ENCODE results near the gene MCM10.

MCM10 gene

GRCh38 chr10:13143766-13144165 lies 17.6 kb upstream of the MCM10 start:
- no peaks in the 10 kb centered on the region for H3K36me3 ChIP-seq (replicated peaks; ENCODE audit: low read depth, low read length)
- H4K20me1 ChIP-seq (ENCODE audit: insufficient read depth, low read length): no peaks in the 10 kb centered on the region
- no peak overlapping the region for H2AFZ ChIP-seq (ENCODE audit: low read depth, low read length)
- no peak overlapping the region for H3K4me3 ChIP-seq (ENCODE audit: low read length)
- TF ChIP-seq EZH2phosphoT487 (IDR thresholded peaks at IDR 0.05; ENCODE audit: low read depth): no peak
- TF ChIP-seq CTCF (IDR thresholded peaks at IDR 0.05; ENCODE audit: low read depth, low read length): no peak
- H3K79me2 ChIP-seq (ENCODE audit: low read length): no peaks in the 10 kb centered on the region
- no peak overlapping the region for H3K27ac ChIP-seq (ENCODE audit: low read length)
- no peak overlapping the region for H3K4me2 ChIP-seq (ENCODE audit: low read length)
- no peak overlapping the region for H3K9ac ChIP-seq (ENCODE audit: low read length)
- H3K27me3 ChIP-seq (ENCODE audit: low read depth, low read length): no peaks in the 10 kb centered on the region
- no peaks in the 10 kb centered on the region for H3K9me3 ChIP-seq (ENCODE audit: insufficient read depth, low read length)
- no peaks in the 10 kb centered on the region for H3K4me1 ChIP-seq (ENCODE audit: low read length)

- no peak overlapping the region for H3K27ac ChIP-seq (ENCODE audit: low read length)
- H3K79me2 ChIP-seq (ENCODE audit: low read length): no peaks in the 10 kb centered on the region
- H2AFZ ChIP-seq (ENCODE audit: low read depth, low read length): no peak overlapping the region
- H3K36me3 ChIP-seq (replicated peaks; ENCODE audit: low read depth, low read length): no peaks in the 10 kb centered on the region
- H3K9ac ChIP-seq (ENCODE audit: low read length): no peak overlapping the region
- no peaks in the 10 kb centered on the region for H3K4me1 ChIP-seq (ENCODE audit: low read length)
- no peaks in the 10 kb centered on the region for H4K20me1 ChIP-seq (ENCODE audit: insufficient read depth, low read length)
- no peak overlapping the region for H3K4me2 ChIP-seq (ENCODE audit: low read length)
- H3K4me3 ChIP-seq (ENCODE audit: low read length): no peak overlapping the region
- H3K9me3 ChIP-seq (ENCODE audit: insufficient read depth, low read length): no peaks in the 10 kb centered on the region
- H3K27me3 ChIP-seq (ENCODE audit: low read depth, low read length): no peaks in the 10 kb centered on the region
- TF ChIP-seq CTCF (IDR thresholded peaks at IDR 0.05; ENCODE audit: low read depth, low read length) (no peak), EZH2phosphoT487 (IDR thresholded peaks at IDR 0.05; ENCODE audit: low read depth) (no peak)
Observed at GRCh38 chr10:13144814-13145213, 16.5 kb upstream of the MCM10 start.

- H4K20me1 ChIP-seq (ENCODE audit: insufficient read depth, low read length): no peaks in the 10 kb centered on the region
- TF ChIP-seq EZH2phosphoT487 (IDR thresholded peaks at IDR 0.05; ENCODE audit: low read depth) (no peak), CTCF (IDR thresholded peaks at IDR 0.05; ENCODE audit: low read depth, low read length) (no peak)
- H3K4me3 ChIP-seq (ENCODE audit: low read length): no peak overlapping the region
- H3K36me3 ChIP-seq (replicated peaks; ENCODE audit: low read depth, low read length): no peaks in the 10 kb centered on the region
- no peaks in the 10 kb centered on the region for H3K27me3 ChIP-seq (ENCODE audit: low read depth, low read length)
- H3K9me3 ChIP-seq (ENCODE audit: insufficient read depth, low read length): no peaks in the 10 kb centered on the region
- no peaks in the 10 kb centered on the region for H3K4me1 ChIP-seq (ENCODE audit: low read length)
- no peaks in the 10 kb centered on the region for H3K79me2 ChIP-seq (ENCODE audit: low read length)
- H3K4me2 ChIP-seq (ENCODE audit: low read length): no peak overlapping the region
- H3K9ac ChIP-seq (ENCODE audit: low read length): no peak overlapping the region
- H3K27ac ChIP-seq (ENCODE audit: low read length): no peak overlapping the region
- H2AFZ ChIP-seq (ENCODE audit: low read depth, low read length): no peak overlapping the region
Observed at GRCh38 chr10:13146379-13146778, 15.0 kb upstream of the MCM10 start.

- Histone ChIP-seq H2AFZ (ENCODE audit: low read depth, low read length) (no peak overlapping the region), H3K4me1 (ENCODE audit: low read length) (no peaks in the 10 kb centered on the region), H3K79me2 (ENCODE audit: low read length) (no peaks in the 10 kb centered on the region), H3K27me3 (ENCODE audit: low read depth, low read length) (no peaks in the 10 kb centered on the region), H3K4me2 (ENCODE audit: low read length) (no peak overlapping the region), H4K20me1 (ENCODE audit: insufficient read depth, low read length) (no peaks in the 10 kb centered on the region), H3K9me3 (ENCODE audit: insufficient read depth, low read length) (no peaks in the 10 kb centered on the region), H3K9ac (ENCODE audit: low read length) (no peak overlapping the region), H3K4me3 (ENCODE audit: low read length) (no peak overlapping the region), H3K36me3 (replicated peaks; ENCODE audit: low read depth, low read length) (no peaks in the 10 kb centered on the region), H3K27ac (ENCODE audit: low read length) (no peak overlapping the region)
- TF ChIP-seq CTCF (IDR thresholded peaks at IDR 0.05; ENCODE audit: low read depth, low read length) (no peak), EZH2phosphoT487 (IDR thresholded peaks at IDR 0.05; ENCODE audit: low read depth) (no peak)
Observed at GRCh38 chr10:13147161-13147560, 14.2 kb upstream of the MCM10 start.
